Hepatocyte (in vitro differentiated cells): Measurements from ENCODE around the gene ZNF274.

Experiments
- CTCF ChIP-seq: fragments of 200-600 bp; sonication (generic); IDR thresholded peaks from 2 replicates; pipeline ENCODE4 v1.5.1; 2016; ENCODE audit warnings: antibody characterized with exemption, mild to moderate bottlenecking; ENCODE audit not compliant: poor library complexity
- EZH2phosphoT487 ChIP-seq: fragments of 200-600 bp; sonication (generic); IDR thresholded peaks from one replicate; pipeline ENCODE4 v1.6.1; 2018; ENCODE audit warnings: antibody characterized with exemption, mild to moderate bottlenecking, low read depth, moderate library complexity; ENCODE audit not compliant: unreplicated experiment, severe bottlenecking

GRCh38 chr19:58262922-58263296 lies 80.0 kb downstream of the ZNF274 start:
- TF ChIP-seq CTCF = no peak
- no peak for TF ChIP-seq EZH2phosphoT487
